ENCODE measurements around the gene ZNF230.

ZNF230 gene

GRCh38 chr19:44050740-44051649 is 48.2 kb downstream of the ZNF230 start:
- no peak for DNase-seq

GRCh38 chr19:44051650-44052402 is 49.1 kb downstream of the ZNF230 start, which contains the start of gene ZNF223:
Gene ZNF223 (plus strand): TSS chr19:44052036. CDS start chr19:44055177, 3,141 bp downstream.
- DNase-seq: peak; percentile 98

- DNase-seq: no peak
These were observed 53.1 kb downstream of the ZNF230 start for GRCh38 chr19:44055870-44056269.

- DNase-seq: no peak
These were observed 56.5 kb downstream of the ZNF230 start for GRCh38 chr19:44059229-44059628.

GRCh38 chr19:44061038-44061437 is 58.3 kb downstream of the ZNF230 start:
- no peak for DNase-seq

All from femur (tissue), 1 donor.